Purkinje cell (primary cell): ENCODE results near the gene METTL21C. TPM values are rescaled to one million over a fixed set of nuclear protein-coding genes. Genes with fewer than 3 reads are reported as not detected.

ENCODE experiments used
- polyA plus RNA-seq: library from polyadenylated mRNA; unstranded; fragments of >200 nt; fragmentation: Nextera tagmentation; gene quantifications from 2 replicates; pipeline ENCODE4 v1.2.1, GENCODE V29; 2014

METTL21C gene
- polyA plus RNA-seq: 21.0 and 24.3 TPM in 2 replicates

GRCh38 chr13:102694937-102695336 lies at the start of gene METTL21C:
TSS of gene METTL21C (minus strand) at chr13:102695044. CDS start at chr13:102694498, 546 bp downstream.

Other genes starting within 250 kb of the METTL21C start
- 17.7 and 20.5 TPM in 2 replicates for gene TPP2, start 98.1 kb downstream of the METTL21C start, polyA plus RNA-seq
- gene TEX30, start 78.7 kb upstream of the METTL21C start, polyA plus RNA-seq: 64.3 and 87.1 TPM in 2 replicates
- 3.0 and 3.1 TPM in 2 replicates for gene POGLUT2, start 103.9 kb upstream of the METTL21C start, polyA plus RNA-seq
- gene BIVM, start 104.1 kb upstream of the METTL21C start, polyA plus RNA-seq: 13.9 and 22.3 TPM in 2 replicates
- gene ERCC5, start 151.0 kb upstream of the METTL21C start, polyA plus RNA-seq: 42.5 and 64.6 TPM in 2 replicates